Panc1 (cell line): ENCODE data around the gene HOXA4.

Experiments
- TCF7L2 ChIP-seq: IDR thresholded peaks from 2 replicates; pipeline ENCODE4 v1.6.1; 2011; ENCODE audit warnings: mild to moderate bottlenecking, low read depth, low read length, inconsistent platforms
- TF ChIP-seq, protein P1 (sequence below), 2 experiments: IDR thresholded peaks; 2 replicates each; pipeline ENCODE4 v1.6.1; 2011 to 2012; ENCODE audit warnings: low read depth in 2 of 2, control low read depth in 1 of 2, low read length in 1 of 2, mild to moderate bottlenecking in 1 of 2, moderate library complexity in 1 of 2; ENCODE audit not compliant: insufficient read depth in 1 of 2

DNA sequence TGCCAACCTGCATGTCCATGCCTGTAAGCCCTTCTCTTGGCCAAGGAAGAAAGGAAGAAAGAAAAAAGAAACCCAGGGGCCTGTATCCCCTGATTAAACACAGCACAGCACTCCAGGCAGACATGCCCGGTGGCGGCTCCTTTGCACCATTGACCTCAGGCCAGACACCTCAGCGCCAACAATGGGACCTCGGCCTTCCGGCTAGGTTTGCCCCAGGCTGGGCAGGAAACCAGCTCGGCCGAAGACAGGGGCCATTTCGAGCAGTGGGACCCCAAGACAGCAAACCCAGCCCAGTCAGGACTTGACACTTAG lies 40.7 kb upstream of the HOXA4 start:
- TF ChIP-seq, protein P1, sequence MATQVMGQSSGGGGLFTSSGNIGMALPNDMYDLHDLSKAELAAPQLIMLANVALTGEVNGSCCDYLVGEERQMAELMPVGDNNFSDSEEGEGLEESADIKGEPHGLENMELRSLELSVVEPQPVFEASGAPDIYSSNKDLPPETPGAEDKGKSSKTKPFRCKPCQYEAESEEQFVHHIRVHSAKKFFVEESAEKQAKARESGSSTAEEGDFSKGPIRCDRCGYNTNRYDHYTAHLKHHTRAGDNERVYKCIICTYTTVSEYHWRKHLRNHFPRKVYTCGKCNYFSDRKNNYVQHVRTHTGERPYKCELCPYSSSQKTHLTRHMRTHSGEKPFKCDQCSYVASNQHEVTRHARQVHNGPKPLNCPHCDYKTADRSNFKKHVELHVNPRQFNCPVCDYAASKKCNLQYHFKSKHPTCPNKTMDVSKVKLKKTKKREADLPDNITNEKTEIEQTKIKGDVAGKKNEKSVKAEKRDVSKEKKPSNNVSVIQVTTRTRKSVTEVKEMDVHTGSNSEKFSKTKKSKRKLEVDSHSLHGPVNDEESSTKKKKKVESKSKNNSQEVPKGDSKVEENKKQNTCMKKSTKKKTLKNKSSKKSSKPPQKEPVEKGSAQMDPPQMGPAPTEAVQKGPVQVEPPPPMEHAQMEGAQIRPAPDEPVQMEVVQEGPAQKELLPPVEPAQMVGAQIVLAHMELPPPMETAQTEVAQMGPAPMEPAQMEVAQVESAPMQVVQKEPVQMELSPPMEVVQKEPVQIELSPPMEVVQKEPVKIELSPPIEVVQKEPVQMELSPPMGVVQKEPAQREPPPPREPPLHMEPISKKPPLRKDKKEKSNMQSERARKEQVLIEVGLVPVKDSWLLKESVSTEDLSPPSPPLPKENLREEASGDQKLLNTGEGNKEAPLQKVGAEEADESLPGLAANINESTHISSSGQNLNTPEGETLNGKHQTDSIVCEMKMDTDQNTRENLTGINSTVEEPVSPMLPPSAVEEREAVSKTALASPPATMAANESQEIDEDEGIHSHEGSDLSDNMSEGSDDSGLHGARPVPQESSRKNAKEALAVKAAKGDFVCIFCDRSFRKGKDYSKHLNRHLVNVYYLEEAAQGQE (IDR thresholded peaks at IDR 0.05; ENCODE audit: insufficient read depth in 1 of 2, low read depth in 2 of 2, low read length in 1 of 2) = no peak
- TF ChIP-seq TCF7L2 = no peak
